ENCODE data around the gene ISM1.

ISM1 gene

DNA sequence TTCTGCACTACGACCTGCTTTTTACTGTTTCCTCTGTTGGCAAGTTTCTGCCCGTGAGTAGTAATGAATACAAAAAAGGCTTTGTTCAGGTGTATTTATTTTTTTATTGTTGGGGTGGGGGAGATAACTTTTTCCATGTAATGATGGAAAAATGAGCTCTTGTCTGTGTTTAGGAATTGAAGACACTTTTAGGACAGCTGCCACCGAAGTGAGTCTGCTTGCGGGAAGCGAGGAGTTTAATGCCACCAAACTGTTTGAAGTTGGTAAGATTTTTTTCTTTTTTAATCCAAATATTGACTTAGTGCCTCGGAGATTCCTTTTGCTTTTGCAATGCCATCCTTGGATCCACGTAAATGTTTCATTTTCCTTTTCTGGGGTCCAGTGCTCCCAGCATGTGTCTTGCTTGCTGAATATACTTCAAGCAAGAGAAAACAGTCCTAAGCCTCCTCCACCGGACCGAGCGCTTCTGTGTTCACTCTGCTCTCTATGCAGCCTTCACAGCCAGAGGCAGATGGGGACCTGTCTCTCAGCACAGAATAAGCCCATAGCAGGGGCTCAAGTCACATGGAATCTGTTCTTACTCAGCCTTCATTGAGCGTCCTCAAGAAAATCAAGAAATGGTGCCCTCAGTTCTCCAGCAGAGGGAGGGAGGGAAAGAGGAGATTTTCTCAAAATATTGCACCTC lies 71.3 kb downstream of the ISM1 start:
- no peak for TF ChIP-seq CTCF (IDR thresholded peaks at IDR 0.05; ENCODE audit: low read depth, low read length, missing control alignments)
- DNase-seq (ENCODE audit: extremely low read depth, low read depth) = no peak
- no peak overlapping the region for H3K4me3 ChIP-seq (replicated peaks; ENCODE audit: low read depth, low read length)

DNA sequence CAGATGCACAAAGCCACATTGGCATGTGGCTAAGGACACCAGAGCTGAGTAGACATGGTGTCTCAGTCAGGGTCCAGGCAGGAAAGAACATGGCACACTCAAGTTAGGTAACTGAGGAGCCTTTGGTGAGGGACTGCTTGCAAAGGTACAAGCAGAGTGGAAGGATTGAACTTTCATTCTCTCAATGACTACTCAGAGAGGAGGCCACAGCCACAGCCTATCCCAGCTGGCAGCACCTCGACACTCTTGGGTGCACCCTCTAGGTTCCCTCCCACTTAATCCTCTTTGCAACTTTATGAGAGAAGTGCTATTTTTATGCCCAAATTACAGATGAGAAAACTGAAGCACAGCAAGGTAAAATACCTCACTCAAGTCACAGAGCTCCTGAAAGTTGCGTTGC lies 73.4 kb downstream of the ISM1 start:
- DNase-seq (ENCODE audit: extremely low read depth, low read depth) = no peak
- no peak for TF ChIP-seq CTCF (IDR thresholded peaks at IDR 0.05; ENCODE audit: low read depth, low read length, missing control alignments)
- no peak overlapping the region for H3K4me3 ChIP-seq (replicated peaks; ENCODE audit: low read depth, low read length)

DNA sequence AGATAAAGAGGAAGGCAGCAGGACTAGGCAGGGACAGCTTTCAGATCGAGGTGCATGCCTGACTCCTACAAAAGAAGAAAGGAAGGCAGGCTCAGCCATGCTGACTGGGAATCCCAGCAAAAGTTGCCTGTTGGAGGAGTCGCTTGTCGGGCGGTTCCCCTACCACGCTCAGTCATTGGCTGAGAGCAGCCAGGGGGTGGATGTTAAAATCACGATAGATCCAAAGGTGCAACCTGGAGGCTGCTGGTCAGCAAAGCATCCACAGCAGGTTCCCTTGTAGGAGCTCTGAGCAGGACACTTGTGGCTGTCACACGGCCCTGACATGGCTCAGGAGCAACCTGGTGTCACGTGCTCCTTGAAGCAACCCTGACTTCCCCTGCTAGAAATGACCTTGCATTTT lies 74.6 kb downstream of the ISM1 start:
- TF ChIP-seq CTCF (IDR thresholded peaks at IDR 0.05; ENCODE audit: low read depth, low read length, missing control alignments) = no peak
- no peak for DNase-seq (ENCODE audit: extremely low read depth, low read depth)

DNA sequence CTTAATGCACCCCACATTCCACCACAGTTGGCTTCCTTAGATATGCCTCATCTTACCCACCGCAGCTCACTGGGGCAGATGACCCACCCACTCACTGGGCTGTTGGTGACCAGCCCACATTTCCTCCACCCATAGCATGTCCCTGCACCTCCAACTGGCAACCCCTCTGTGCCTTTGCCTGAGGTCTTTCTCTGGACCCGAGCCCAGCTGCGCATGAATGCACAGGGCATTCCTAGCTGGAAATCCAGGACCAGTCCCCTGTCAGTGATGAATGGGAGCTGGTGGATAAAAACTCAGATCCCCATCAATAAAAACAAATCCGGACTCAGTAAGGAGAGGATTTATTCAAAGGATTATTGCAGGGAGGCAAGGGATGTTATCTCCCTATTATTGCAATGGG lies 75.0 kb downstream of the ISM1 start:
- no peak overlapping the region for H3K4me3 ChIP-seq (replicated peaks; ENCODE audit: low read depth, low read length)
- no peak for DNase-seq (ENCODE audit: extremely low read depth, low read depth)
- TF ChIP-seq CTCF (IDR thresholded peaks at IDR 0.05; ENCODE audit: low read depth, low read length, missing control alignments) = no peak

More for the DNA sequence above, 74.6 kb downstream of the ISM1 start:
- no peak overlapping the region for H3K4me3 ChIP-seq (replicated peaks; ENCODE audit: low read depth, low read length)

GRCh38 chr20:13297147-13297899 lies 76.2 kb downstream of the ISM1 start:
- H3K4me3 ChIP-seq (replicated peaks; ENCODE audit: low read depth, low read length) = no peak overlapping the region
- no peak for DNase-seq (ENCODE audit: extremely low read depth, low read depth)
- no peak for TF ChIP-seq CTCF (IDR thresholded peaks at IDR 0.05; ENCODE audit: low read depth, low read length, missing control alignments)

GRCh38 chr20:13298692-13299373 lies 77.8 kb downstream of the ISM1 start:
- no peak for TF ChIP-seq CTCF (IDR thresholded peaks at IDR 0.05; ENCODE audit: low read depth, low read length, missing control alignments)
- no peak for DNase-seq (ENCODE audit: extremely low read depth, low read depth)
- no peak overlapping the region for H3K4me3 ChIP-seq (replicated peaks; ENCODE audit: low read depth, low read length)
